CD4-positive, alpha-beta T cell treated with Interferon gamma for 1 hour (primary cell): Measurements from ENCODE around the gene FARP2.
"Not testable (repeated sequence)": the region's sequence is repeated elsewhere in the genome, so short reads cannot be mapped to it uniquely, and the experiment has no call there.

Source experiments
- DNase-seq: peaks from one replicate; pipeline ENCODE4 v3.0.0-alpha.2; 2020

FARP2 gene

DNA sequence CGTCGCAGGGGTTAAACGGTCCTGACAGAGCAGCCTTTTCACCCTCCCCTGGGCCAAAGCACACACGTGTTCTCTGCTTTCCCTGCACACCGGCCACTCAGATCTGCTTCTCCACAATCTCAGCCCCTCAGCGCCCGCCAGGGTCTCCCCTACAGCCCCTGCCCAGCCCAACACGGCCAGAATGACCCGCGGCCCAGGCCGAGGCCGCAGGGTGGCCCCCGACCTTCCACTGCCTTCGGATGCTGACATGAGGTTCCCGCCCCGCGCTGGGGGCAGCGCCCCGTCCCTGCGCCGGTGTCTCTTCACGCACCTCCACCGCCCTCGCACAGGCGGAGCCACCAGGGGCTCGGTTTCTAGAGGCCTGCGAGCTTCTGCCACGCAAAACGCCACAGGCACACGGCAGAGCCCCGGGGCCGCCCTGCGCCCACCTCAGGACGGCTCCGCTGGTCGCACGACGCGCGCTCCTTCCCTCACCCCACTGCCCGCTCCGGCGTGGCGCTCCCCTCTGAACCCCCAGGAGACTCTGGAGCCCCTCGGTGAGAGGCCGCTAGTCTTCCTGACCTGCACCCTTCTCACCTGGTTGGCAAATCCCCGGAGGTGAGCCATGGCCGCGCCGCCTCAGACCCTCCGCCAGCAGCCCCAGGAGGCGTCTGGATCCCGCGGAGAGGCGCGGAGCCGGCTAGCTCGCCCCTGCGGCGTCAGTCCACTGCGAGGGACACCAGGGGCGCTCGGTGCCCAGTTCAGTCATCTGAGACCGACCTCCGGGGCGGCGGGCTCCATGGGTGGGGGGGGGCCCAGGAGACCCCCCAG lies 151.6 kb downstream of the FARP2 start:
- DNase-seq: no peak

DNA sequence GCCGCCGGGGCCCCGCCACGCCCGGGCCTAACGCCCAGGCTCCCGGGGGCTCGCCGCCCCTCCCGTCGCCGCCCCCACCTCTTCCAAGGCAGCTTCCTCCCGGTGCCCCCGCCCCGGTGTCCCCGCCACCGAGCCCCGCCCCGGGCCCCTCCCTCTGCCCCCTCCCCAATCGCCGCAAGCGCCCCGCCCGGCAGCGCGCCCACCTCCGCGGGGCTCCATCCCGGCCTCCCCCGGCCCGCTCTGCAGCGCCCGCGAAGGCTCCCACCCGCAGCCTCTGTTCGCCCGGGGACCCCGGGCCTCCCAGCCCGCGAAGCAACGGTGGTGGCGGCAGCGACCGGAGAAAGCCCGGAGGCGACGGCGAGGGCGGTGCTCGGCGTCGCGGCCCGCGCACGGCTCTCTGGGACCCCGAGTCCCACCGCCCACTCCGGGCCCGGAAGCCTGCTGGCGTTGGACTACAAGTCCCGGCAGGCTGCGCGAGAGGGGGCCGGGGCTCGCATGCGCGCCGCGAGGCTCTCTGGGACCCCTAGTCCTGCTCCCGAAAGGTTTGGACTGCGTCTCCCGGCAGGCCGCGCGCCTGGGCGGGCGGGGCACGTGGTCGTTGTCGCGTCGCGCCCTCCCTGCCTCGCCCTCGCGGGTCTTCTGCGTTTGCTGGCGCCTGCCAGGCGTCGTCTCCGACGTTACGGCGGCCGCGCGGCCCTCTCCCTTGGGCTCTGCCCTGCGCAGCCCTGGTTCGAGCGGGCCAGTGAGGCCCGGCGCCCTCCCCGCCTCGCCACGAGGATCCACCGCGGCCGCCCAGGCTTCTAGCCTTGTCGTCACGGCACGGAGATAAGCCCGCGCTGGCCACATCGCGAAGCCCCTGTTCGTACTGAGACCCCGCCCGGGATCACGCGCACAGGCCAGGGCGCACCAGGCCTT lies 152.4 kb downstream of the FARP2 start, which contains the start of gene STK25:
STK25 (minus strand) TSS at position 345 of the 915 bp plus-strand sequence. CDS start 549 bp downstream, outside the sequence.
- peak; percentile 97 for DNase-seq

DNA sequence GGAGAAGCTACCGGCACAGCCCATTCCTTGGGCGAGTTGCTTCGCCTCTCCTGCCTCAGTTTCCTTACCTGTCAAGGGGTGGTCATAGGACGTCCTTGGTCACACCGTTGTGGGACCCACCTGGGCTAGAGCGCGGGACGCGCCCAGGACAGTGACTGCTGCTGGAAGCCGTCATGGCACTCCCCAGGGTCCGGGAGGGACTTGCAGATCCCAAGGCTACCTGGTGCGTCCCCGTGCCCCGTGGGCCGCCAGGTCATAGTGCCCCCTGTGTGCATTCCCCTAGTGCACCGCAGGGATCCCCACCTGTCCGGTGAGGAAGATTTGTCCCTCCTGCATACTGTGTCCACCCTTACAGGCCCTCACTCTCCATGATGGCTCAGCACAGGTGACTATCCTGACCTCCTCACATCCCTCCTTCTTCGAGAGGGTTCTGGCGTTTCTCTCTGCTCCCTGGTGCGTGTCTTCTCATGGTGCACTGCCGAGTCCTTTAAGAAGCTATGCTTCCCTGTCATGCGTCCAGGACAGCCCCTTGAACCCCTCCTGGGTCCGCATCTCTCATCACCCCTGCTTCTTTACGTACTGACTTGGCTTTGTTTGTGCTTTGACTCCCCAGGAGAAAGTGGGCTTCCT lies 153.2 kb downstream of the FARP2 start:
- DNase-seq: no peak

DNA sequence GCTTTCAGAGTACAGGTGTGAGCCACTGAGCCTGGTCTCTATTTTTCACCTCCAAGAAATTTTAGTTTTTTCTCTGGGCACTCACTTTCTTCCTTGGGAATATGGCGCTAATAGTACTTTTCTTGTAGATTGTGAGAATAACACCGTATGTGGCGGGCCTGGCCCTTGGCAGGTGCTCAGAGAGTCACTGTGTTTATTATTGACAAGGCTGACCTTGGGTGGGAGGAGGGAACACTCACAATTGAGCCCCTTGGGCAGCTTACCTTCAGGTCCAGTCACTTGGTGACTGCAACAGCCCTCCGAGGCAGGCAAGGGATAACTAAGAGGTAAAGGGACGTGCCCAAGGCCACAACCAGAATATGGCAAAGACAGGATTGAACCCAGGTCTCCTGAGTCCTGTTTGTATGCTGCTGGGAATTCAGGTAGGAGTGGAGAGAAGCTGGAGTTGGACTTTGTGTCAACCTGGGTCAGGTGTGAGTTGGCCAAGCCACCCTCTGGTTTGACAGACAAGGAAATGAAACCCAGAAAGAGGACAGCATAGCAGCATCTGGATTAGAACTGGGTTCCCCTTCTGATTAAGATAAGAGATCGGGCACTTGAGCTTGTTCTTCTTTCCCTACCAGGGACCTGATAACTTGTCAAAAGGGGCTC lies 155.1 kb downstream of the FARP2 start:
- no peak for DNase-seq

DNA sequence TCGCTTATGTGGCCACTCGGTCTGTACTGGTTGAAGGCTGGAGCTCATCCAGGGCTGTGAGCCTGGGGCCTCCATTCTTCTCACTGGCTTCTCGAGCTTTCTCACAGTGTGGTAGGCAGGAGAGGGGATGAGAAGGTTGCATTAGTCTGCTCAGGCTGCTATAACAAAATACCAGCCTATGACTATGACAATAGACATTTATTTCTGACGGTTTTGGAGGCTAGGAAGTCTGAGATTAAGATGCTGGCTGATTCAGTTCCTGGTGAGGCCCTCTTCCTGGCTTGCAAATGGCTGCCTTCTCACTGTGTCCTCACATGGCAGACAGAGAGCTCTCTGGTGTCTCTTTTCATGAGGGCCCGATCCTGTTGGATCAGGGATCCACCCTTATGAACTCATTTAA lies 158.5 kb downstream of the FARP2 start:
- DNase-seq: no peak

DNA sequence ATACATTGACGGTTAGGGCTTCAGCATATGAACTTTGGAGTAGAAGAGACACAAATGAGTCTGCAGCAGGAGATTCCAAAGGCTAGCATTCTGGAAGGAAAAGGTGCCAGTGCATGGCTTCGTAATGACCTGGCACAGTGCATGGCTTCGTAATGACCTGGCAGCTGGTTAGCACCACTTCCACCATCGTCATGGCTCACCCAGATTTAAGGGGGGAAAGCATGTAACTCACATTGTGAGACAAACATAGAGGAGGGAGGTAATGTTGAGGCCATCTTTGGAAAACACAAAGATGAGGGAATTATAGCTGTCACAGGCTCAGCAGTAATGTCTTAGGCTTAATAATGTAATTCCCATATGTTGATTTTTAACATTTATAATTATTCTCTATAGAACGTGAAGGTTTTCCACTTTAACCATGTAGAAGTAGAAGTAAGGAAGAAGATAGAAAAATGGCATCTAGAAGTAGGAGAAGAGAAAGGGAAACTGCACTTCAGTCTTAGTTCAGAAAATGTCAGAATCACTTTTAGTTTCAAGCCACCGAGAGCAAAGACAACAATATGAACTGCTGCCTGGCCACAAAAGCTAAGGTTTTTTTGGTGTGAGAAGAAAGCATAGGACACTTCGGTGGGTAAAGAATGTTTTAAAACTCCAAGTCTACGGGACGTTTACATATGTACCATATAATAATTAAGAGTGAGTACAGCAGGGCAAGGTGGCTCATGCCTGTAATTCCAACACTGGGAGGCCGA lies 159.1 kb downstream of the FARP2 start:
- no peak for DNase-seq

DNA sequence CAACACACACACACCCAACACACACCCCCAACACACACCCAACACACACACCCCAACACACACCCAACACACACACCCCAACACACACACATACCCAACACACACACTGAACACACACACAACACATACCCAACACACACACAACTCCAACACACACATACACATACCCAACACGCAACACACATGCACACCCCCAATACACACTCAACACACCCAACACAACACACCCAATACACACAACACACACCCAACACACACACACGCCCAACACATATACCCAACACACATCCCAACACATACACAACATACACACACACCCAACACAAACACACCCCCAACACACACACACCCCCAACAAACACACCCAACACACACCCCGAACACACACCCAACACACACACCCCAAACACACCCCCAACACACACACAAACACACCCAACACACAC lies 160.5 kb downstream of the FARP2 start:
- no peak for DNase-seq

DNA sequence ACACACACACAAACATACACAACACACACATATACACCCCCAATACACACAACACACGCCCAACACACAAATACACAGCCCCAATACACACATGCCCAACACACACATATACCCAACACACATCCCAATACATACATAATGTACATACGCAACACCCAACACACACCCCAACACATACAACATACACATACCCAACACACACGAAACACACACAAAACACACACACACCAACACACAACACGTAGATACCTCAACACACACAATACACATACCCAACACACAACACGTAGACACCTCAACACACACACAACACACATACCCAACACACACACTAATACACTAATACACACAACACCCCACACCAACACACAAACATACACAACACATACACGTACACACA lies 161.2 kb downstream of the FARP2 start:
- no peak for DNase-seq

DNA sequence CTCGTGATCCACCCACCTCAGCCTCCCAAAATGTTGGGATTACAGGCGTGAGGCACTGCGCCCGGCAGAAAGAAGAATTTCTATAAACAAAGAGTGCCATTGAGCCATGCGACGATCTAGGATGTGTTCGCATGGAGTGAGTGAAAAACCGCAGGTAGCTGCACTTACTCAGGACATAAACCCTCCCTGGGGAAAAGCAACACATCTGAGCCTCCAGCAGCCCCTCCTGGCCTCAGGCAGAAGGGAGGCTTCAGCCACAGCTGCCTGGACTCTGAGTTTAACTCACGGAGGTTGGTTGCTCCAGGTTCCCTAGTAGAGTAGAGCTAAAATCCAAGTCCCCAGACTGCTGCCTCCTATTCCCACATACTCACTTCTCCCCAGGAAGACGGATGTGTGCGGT lies 163.6 kb downstream of the FARP2 start:
- no peak for DNase-seq

DNA sequence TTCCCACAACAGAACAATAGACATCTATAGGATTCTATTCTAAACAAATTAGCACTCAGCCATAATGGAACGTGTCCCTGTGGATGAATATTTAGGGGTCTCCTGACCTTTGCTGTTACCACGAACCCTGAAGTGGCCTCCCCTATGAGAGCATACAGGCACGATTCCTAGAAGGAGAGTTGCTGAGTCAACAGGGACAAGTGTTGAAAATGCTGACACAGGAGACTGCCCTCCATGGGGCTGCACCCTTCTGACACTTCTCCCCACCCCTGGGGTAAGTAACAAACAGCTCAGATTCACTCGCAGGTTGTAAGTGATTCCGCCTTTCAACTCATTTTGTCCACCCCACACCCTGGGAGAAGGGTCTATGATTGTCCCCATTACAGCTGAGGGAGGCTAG lies 166.4 kb downstream of the FARP2 start:
- no peak for DNase-seq

DNA sequence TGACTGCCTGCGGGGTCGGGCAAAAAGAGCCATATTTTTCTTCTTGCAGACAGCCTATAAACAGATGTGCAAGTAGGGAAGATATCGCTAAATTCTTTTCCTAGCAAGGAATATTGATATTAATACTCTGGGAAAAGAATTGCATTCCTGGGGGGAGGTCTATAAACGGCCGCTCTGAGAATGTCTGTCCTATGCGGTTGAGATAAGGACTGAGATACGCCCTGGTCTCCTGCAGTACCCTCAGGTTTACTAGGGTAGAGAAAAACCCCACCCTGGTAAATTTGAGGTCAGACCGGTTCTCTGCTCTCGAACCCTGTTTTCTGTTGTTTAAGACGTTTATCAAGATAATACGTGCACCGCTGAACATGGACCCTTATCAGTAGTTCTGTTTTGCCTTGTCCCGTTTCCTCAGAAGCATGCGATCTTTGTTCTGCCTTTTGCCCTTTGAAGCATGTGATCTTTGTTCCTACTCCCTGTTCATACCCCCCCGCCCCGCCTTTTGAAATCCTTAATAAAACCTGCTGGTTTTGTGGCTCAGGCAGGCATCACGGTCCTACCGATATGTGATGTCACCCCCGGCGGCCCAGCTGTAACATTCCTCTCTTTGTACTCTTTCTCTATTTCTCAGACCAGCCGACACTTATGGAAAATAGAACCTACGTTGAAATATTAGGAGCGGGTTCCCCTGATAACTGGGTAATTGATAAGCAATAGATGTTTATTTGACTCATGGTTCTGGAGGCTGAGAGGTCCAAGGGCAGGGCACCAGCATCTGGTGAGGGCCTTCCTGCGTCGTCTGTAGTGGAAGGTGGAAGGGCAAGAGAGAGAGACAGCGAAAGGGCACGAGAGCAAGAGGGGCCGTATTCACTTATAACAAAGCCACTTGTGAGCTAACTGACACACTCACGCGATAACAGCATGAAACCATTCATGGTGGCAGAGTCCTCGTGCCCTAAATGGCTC lies 170.0 kb downstream of the FARP2 start:
- DNase-seq: not testable (repeated sequence)

DNA sequence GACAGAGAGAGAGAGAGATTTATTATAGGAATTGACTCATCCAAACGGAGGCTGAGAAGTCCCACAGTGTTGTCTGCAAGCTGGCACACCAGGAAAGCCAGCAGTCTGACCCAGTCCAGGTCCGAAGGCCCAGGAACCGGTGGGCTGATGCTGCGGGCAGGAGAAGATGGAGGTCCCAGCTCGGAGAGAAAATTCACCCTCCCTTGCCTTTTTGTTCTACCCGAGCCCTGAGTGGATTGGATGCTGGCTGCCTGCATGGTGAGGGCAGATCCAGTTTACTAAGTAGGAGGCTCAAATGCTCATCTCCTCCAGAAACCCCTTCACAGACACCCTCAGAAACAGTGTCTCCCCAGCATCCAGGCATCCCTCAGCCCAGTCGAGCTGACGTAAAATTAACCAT lies 174.5 kb downstream of the FARP2 start:
- no peak for DNase-seq

DNA sequence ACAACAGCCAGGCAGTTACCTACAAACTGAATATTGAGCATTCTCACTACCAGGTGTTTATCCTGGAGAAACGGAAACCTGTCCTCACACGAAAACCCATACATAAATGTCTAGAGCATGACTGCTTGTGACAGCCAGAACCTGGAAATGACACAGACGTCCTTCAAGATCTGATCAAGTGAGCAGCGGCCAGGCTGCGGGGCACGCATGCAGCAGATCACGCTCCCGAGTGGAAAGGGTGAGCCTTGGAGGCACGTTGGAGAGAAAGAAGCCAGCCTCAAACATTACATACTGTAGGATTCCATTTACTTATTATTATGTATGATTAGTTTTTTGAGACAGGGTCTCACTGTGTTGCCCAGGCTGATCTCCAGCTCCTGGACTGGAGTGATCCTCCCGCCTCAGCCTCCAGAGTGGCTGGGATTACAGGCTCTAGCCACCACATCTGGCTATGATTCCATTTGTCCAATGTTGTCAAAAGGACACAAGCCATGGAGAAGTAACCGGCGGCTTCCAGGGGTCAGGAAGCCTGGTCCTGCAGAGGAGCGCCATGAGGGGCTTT lies 175.2 kb downstream of the FARP2 start:
- no peak for DNase-seq

DNA sequence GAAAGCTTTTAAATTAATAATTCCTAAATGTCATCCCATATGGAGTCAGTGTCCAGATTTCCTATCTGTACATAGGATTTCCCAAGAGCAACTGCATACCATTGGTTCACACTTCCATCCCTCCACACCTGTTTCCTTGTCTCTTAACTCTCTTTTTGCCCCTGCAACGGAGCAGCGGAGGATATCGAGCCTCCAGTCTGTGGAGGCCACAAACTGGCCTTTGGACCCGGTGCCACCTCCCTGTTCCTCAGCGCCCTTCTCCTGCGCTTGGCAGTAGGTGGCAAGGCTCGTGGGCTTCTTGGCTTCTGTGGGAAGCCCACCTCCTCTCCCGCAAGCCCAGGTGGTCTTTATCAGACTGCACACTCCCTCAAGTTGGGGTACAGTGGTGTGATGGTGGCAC lies 176.1 kb downstream of the FARP2 start:
- no peak for DNase-seq

DNA sequence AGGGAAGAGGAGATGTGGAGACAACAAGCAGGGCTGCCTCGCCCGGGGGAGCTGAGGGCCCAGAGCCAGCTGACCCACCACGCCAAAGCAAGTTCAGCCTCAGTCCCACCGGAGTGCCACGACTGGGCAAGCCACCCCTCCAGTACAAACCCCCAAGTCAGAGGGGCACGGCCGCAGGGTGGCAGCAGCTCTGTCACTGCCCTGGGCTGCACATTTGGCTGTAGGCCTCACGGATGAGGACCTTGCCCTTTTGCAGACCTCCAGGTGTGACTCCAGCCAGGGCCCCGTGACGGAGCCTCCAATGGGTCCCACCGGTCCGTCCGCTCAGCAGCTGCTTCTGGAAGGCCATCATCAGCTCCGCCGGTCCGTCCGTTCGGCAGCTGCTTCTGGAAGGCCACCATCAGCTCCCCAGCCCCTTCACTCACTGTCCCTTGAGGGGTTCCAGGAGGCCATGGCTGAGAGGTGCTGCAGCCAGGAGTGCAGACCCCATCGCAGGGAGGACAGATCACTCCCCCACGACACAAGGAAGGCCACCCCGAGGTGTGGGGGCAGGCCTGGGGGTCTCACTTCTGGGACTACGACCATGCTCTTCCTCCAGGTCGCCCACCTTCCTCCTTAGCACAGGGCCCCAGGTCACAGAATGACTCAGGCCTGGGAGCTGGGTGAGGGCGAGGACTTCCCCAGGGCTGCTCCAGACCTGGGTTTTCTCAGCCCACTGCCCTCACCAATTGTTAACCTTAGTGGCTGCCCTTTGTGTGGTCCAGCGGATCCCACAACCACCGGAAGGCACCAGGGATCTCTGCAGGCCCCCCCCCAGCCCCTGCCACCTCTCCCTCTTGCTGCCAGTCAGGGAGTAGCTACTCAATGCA lies 176.9 kb downstream of the FARP2 start:
- no peak for DNase-seq

DNA sequence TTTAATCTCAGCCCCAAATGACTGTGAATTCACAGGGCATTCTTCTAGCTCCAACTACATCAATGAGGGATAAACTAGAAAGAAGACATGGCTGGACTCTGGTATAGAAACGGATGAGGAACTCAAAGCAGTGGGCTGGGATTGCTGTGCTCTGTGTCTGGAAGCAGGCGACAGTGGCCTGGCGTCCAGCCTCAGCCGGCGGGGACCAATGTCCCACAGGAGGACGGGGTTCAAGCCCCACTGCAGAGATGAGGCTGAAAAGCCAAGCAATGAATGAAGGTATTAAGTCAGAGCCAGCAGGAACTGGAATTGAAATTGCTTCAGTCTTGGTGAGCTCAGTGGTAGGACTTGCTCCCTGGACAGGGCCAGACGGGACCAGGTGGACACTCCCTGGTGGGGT lies 178.2 kb downstream of the FARP2 start:
- DNase-seq: no peak

DNA sequence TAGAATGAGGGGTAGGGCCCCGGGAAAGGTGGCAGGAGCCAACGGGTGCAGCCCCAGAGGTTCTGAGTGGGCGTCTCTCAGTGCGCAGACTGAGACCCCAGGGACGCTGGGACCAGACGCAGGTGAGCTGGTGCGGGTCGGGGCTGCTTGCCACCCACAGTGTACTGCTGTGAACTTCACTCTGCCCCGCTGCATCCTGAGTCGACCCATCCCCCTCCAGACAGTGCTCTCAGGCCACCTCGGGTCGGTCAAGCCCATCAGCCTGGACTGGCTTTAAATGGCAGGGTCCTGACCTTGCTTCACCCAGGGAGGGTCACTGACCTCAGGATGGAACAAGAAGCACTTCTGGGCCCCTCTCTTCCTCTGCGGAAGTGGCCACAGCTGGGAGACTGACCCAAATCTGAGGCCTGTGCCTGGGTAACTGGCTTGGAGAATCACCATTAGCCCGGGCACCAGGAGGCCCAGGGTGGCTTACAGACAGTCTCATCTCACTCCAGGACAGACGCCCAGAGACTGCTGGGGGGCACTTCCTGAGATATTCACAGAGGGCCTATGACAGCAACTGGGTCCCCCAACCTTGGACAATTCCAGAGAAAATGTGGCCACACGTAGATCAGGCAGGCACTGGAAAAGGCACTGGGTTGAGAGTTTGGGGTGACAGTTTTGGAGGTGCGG lies 178.8 kb downstream of the FARP2 start:
- no peak for DNase-seq

DNA sequence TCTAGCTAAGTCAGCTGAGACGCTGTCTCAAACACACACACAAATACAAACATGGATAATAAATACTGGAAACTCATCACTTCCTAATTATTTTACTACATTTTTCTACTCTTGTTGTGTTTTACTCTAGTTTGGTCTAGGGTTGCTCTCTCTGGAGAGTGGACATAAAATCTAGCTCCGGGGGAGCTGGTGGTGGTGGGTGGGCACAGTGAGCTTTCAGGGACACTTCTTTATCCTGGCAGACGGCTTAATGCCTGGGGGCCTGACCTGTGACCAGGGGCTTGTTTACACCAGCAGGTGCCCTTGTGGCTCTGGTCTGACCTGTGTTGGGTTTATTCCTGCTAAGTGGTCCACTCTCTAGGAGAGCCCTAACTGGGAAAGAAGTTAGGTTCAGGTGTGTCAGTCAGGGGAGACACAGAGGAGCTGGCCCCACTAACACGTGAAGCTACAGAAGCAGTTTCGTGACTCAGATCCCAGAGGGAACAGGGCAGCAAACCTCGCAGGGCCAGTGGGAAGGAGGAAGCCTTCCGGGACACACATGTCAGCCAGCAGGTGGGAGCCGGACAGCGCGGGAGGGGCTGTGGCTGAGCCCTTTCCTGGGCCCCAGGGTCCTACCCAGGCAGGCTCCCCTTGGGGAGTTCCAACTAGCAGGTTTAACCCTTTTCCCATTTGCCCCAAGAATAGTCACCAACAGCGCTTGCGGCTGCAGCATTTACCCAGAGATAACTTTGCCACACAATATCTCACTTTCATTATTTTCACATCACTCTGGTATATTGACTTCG lies 180.0 kb downstream of the FARP2 start:
- DNase-seq: no peak
